Measurements from ENCODE around the gene SV2B. TPM values are rescaled to one million over a fixed set of nuclear protein-coding genes. Genes with fewer than 3 reads are reported as not detected.

The SV2B gene
- total and polyA plus RNA-seq, 9 of the 15 experiments (the other 6 are each of a cell fraction or from before 2014, with no cell fraction given): 0.01 to 0.25 (median 0.11) TPM

DNA sequence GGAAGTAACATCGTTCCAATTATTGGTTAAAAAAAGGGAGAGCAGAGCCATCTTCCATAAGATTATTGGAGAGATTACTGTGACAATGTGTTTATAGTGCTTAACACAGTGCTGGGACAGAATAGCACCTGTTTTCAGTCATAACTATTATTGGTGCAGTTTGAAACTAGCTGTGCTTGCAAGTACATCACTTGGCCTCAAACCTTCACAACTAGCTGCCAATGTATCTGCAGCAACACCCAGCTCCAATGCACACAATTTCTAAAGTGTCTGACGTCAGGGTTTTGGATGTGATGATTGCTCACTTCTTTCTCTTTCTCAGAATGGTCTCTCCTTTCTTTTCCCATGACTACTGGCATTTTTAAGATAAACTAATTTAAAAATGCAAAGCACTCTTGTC lies 246.2 kb downstream of the SV2B start (continued):
- TF ChIP-seq, protein P1, sequence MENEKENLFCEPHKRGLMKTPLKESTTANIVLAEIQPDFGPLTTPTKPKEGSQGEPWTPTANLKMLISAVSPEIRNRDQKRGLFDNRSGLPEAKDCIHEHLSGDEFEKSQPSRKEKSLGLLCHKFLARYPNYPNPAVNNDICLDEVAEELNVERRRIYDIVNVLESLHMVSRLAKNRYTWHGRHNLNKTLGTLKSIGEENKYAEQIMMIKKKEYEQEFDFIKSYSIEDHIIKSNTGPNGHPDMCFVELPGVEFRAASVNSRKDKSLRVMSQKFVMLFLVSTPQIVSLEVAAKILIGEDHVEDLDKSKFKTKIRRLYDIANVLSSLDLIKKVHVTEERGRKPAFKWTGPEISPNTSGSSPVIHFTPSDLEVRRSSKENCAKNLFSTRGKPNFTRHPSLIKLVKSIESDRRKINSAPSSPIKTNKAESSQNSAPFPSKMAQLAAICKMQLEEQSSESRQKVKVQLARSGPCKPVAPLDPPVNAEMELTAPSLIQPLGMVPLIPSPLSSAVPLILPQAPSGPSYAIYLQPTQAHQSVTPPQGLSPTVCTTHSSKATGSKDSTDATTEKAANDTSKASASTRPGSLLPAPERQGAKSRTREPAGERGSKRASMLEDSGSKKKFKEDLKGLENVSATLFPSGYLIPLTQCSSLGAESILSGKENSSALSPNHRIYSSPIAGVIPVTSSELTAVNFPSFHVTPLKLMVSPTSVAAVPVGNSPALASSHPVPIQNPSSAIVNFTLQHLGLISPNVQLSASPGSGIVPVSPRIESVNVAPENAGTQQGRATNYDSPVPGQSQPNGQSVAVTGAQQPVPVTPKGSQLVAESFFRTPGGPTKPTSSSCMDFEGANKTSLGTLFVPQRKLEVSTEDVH (IDR thresholded peaks at IDR 0.05; ENCODE audit: low read depth, partially characterized antibody): no peak
- TF ChIP-seq SP1 (CRISPR knock-in tag; IDR thresholded peaks at IDR 0.05): no peak
- TF ChIP-seq ZNF146 (CRISPR knock-in tag; IDR thresholded peaks at IDR 0.05; ENCODE audit: unreplicated experiment): no peak
- TF ChIP-seq, protein P2, sequence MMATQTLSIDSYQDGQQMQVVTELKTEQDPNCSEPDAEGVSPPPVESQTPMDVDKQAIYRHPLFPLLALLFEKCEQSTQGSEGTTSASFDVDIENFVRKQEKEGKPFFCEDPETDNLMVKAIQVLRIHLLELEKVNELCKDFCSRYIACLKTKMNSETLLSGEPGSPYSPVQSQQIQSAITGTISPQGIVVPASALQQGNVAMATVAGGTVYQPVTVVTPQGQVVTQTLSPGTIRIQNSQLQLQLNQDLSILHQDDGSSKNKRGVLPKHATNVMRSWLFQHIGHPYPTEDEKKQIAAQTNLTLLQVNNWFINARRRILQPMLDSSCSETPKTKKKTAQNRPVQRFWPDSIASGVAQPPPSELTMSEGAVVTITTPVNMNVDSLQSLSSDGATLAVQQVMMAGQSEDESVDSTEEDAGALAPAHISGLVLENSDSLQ (IDR thresholded peaks at IDR 0.05): no peak
- TF ChIP-seq, protein P3, sequence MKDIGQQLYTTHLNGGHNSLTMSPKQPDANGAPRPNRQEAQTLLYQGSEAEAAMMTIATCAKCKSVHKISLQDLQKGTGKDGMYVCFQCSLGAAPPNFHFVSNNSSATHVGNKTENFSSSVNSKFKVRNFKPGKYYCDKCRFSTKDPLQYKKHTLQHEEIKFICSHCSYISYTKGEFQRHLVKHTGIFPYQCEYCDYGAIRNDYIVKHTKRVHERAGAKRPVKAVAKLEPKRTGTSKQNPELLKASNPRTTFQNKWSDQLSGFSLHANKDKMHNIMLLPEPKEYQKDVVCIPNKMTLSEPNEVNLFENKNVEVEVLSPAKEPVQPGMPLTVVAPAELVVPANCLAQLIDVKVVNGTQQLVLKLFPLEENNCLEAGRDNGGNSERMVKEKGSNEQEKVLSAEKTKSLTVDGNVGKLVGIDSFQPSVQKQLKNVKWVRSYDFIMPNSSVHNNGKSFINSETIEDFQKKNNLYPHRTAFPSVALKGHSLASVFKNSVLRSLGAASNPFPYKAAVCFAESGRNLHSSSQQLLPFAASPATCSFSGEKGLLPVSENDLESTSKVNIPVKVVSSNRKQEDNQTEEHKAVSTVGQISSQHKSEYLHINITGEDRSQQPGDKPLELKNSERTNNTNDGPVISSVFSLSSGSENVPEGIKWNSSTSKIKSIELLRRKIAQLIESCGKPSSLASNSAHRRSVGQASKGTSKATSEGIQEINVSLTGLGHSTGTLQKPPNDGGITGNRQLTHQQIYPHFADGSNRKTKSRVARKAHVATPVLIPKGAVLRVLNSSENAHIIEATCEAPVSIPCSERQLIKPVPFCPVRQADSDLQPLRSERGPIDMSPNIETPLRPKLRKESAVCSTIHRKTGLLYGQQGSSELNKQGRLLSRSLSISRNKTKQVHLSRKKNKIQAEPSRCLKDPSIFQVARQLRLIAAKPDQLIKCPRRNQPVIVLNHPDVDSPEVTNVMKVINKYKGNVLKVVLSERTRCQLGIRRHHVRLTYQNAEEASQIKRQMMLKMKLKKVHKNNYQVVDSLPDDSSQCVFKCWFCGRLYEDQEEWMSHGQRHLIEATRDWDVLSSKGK (CRISPR knock-in tag; IDR thresholded peaks at IDR 0.05): no peak

All from K562 (cell line).